GM10266 (cell line): ENCODE data around the gene METTL26.

Source experiments
- DNase-seq: peaks from one replicate; pipeline ENCODE4 v3.0.0; 2012; ENCODE audit errors: extremely low spot score
- TF ChIP-seq, protein P1 (sequence below): IDR thresholded peaks from 2 replicates; pipeline ENCODE4 v1.5.1; 2012; ENCODE audit warnings: mild to moderate bottlenecking, low read depth; ENCODE audit not compliant: control insufficient read depth, insufficient read depth; ENCODE audit errors: missing control alignments

METTL26 gene

GRCh38 chr16:667780-668518, 31.8 kb upstream of the METTL26 start, which contains the start of gene RHOT2:
Gene RHOT2 (plus strand): TSS chr16:668132. CDS start chr16:668200, 68 bp downstream.
- DNase-seq, result peak; percentile 96

GRCh38 chr16:667113-667779, 31.1 kb upstream of the METTL26 start:
- TF ChIP-seq, protein P1, sequence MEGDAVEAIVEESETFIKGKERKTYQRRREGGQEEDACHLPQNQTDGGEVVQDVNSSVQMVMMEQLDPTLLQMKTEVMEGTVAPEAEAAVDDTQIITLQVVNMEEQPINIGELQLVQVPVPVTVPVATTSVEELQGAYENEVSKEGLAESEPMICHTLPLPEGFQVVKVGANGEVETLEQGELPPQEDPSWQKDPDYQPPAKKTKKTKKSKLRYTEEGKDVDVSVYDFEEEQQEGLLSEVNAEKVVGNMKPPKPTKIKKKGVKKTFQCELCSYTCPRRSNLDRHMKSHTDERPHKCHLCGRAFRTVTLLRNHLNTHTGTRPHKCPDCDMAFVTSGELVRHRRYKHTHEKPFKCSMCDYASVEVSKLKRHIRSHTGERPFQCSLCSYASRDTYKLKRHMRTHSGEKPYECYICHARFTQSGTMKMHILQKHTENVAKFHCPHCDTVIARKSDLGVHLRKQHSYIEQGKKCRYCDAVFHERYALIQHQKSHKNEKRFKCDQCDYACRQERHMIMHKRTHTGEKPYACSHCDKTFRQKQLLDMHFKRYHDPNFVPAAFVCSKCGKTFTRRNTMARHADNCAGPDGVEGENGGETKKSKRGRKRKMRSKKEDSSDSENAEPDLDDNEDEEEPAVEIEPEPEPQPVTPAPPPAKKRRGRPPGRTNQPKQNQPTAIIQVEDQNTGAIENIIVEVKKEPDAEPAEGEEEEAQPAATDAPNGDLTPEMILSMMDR, result no peak
- DNase-seq, result no peak

More at GRCh38 chr16:667780-668518, 31.8 kb upstream of the METTL26 start, which contains the start of gene RHOT2:
- TF ChIP-seq, protein P1, result peak; percentile 100

DNA sequence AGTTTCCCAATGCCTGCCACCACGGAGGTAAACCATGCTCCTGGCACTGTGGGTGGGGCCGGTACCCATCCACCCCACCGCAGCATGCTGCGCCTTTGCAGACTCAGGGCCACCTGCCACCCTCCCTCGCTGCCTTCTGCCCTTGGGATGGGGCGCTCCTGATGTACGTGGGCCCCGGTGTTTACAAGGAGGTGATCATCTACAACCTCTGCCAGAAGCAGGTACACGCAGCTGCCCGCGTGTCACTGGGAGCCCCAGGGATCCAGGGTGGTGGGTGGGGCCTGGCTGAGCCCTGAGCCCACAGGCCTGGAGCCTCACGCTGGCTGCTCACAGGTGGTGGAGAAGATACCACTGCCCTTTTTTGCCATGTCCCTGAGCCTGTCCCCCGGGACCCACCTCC, 30.5 kb upstream of the METTL26 start:
- TF ChIP-seq, protein P1, result no peak

DNA sequence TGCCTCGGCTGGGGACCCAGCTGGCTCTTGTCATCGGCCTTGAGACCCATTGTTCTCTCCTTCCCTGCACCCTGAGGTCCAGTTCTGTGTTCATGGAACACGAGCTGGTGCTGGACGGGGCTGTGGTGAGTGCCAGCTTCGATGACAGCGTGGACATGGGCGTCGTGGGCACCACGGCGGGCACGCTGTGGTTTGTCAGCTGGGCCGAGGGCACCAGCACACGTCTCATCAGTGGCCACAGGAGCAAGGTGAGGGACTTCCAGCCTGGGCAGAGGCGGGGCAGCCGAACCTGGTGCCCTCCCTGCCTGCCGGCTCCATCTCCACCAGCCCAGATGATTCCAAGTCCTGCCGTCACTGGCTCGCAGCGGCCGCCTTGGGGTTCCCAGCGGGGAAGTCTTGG, 26.5 kb upstream of the METTL26 start:
- TF ChIP-seq, protein P1, result no peak
- no peak for DNase-seq

More for the DNA sequence above, 30.5 kb upstream of the METTL26 start:
- no peak for DNase-seq

GRCh38 chr16:662095-662494, 26.0 kb upstream of the METTL26 start:
- DNase-seq, result no peak
- TF ChIP-seq, protein P1, result no peak

DNA sequence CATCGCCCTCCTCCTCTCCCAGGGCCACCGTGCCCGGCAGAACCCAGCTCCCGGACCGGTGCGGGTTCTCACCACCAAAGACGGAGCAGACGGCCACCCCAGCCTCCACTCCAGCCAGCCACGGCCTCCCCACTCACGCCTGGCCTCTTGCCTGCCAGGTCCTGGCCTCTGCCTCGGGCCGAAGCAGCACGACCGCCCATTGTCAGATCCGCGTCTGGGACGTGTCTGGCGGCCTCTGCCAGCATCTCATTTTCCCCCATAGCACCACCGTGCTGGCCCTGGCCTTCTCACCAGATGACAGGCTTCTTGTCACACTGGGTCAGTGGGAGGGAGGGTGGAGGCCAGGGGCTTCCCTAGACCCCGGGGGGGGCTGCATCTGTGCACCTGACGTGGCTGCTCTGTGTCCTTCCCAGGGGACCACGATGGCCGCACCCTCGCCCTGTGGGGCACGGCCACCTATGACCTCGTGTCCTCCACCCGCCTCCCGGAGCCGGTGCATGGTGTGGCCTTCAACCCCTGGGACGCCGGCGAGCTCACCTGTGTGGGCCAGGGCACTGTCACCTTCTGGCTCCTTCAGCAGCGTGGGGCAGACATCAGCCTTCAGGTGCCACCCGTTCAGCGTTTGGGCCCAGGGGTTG, 25.2 kb upstream of the METTL26 start:
- DNase-seq, result no peak
- TF ChIP-seq, protein P1, result no peak
